D721Med (cell line): ENCODE results near the gene CNNM3.

Experiments
- DNase-seq: peaks from one replicate; pipeline ENCODE4 v3.0.0; 2011; ENCODE audit warnings: low spot score; ENCODE audit not compliant: insufficient read length
- FAIRE-seq: peaks from 2 replicates; lab custom pipeline; 2011; peaks lifted over from hg19 to GRCh38; lab: Jason Lieb, UNC
- CTCF ChIP-seq: IDR thresholded peaks from 2 replicates; pipeline ENCODE4 v1.5.1; 2012; ENCODE audit warnings: mild to moderate bottlenecking, control low read depth; ENCODE audit not compliant: insufficient read depth; ENCODE audit errors: missing control alignments

Gene CNNM3

GRCh38 chr2:96882906-96883305, 66.8 kb downstream of the CNNM3 start:
- no peak for DNase-seq
- FAIRE-seq, result no peak

DNA sequence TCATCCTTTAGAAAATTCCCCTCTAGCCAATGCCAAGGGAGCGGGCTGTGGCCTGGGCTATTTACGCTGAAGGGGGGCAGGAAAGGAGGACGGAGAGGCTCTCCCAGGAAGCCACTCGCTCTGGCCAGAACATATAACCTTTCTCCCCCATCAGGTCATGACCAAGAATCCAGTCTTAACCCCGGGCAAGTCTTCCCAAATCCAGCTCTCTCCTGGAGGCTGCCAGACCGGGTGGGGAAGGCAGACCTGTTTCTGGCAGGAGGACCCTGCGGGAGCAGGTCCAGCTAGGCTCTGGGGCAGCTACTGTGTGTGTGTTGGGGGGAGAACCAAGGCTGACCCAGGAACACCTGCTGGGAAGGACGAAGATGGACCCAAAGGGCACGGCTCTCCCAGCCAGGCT, 67.2 kb downstream of the CNNM3 start:
- no peak for TF ChIP-seq CTCF
- FAIRE-seq, result no peak
- no peak for DNase-seq

More at GRCh38 chr2:96882906-96883305, 66.8 kb downstream of the CNNM3 start:
- TF ChIP-seq CTCF, result no peak
